ENCODE measurements around the gene ASCC3. TPM values are rescaled to one million over a fixed set of nuclear protein-coding genes. Genes with fewer than 3 reads are reported as not detected.

Gene ASCC3
- total RNA-seq, 4 donors from 2014 or later: 12.0 to 17.7 (median 14.7) TPM

DNA sequence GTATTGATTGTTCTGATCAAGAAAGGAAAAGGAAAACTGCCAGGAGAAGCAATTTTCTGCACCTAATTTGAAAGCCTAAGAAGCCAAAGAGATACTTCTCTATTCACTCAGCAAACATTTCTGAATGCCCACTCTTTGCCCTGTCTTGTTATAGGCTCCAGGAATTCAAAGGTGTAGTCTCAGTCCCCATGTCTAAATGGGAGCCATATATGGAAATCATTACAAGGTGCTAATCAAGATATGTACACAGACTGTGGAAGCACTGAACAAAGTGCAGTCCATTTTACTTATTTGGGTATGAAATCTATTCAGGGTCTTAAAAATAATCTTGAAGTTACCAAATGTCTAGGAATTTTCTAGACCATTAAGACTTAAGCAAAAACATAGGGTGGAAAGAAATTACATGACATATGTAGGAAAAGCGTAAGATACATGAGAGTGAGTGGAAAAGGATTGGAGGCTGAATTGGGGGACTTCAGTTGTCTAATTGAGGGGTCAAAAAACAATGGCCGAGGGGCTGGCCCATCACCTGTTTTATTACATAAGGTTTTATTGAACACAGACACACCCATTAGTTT lies 39.0 kb upstream of the ASCC3 start:
- no peak overlapping the region for H3K27ac ChIP-seq
- in situ Hi-C loops (cut with MboI; ENCODE audit: low sequenced_read_pairs in 4 of 4) (no loop called here), intact Hi-C loops (cut with DNase I; ENCODE audit: low total_unique reads) (no loop called here)
- no peaks in the 10 kb centered on the region for H3K9me3 ChIP-seq
- H3K4me1 ChIP-seq: no peaks in the 10 kb centered on the region
- ATAC-seq (no peak), DNase-seq (no peak)
- TF ChIP-seq POLR2A (IDR thresholded peaks at IDR 0.05) (no peak), CTCF (IDR thresholded peaks at IDR 0.05 in 4 of 5, conservative IDR thresholded peaks at IDR 0.05 in 1 of 5) (no peak)
- no peaks in the 10 kb centered on the region for H3K36me3 ChIP-seq
- no peaks in the 10 kb centered on the region for H3K27me3 ChIP-seq
- H3K4me3 ChIP-seq: no peak overlapping the region

DNA sequence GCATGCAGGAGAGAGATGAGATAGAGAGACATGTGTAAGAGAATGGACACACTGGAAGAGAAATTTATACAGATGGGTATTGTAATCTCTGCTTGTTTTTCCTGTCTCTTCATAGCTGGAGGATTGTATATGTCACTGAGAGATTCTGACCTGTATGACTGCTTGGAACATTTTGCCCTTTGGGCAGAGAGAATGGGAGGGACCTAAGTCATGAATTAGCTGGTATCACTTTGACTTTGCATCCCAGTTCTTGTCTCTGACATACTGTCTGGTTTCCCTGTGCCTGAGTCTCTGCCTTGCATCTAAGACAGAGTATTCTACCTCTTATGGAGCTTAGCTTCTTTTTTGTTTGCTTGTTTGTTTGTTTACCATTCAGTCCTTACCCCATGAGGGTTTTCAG lies 37.0 kb upstream of the ASCC3 start:
- intact Hi-C loops (cut with DNase I; ENCODE audit: low total_unique reads) (no loop called here), in situ Hi-C loops (cut with MboI; ENCODE audit: low sequenced_read_pairs in 4 of 4) (no loop called here)
- TF ChIP-seq POLR2A (IDR thresholded peaks at IDR 0.05) (no peak), CTCF (IDR thresholded peaks at IDR 0.05 in 4 of 5, conservative IDR thresholded peaks at IDR 0.05 in 1 of 5) (no peak)
- no peaks in the 10 kb centered on the region for H3K4me1 ChIP-seq
- H3K4me3 ChIP-seq: no peak overlapping the region
- no peak for DNase-seq
- H3K27ac ChIP-seq: no peak overlapping the region
- no peak for ATAC-seq
- no peaks in the 10 kb centered on the region for H3K27me3 ChIP-seq
- no peaks in the 10 kb centered on the region for H3K36me3 ChIP-seq
- H3K9me3 ChIP-seq: no peaks in the 10 kb centered on the region

DNA sequence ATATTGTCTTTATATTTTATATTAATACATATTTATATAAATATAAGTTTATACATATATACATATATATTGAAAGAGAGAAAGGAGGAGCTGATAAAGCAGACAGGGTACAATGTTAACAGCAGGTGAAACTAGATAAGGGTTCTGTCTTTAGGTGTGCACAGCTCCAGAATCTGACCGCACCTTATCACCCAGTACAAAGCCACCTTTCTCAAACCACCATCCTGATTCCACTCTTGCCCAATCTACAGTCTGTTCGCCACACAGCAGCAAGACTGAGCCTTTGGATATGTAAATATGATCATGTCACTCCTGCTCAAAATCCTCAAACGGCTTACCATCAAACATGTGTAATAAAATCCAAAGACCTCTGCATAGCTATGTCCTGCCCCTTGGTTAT lies 34.7 kb upstream of the ASCC3 start:
- ATAC-seq: no peak

DNA sequence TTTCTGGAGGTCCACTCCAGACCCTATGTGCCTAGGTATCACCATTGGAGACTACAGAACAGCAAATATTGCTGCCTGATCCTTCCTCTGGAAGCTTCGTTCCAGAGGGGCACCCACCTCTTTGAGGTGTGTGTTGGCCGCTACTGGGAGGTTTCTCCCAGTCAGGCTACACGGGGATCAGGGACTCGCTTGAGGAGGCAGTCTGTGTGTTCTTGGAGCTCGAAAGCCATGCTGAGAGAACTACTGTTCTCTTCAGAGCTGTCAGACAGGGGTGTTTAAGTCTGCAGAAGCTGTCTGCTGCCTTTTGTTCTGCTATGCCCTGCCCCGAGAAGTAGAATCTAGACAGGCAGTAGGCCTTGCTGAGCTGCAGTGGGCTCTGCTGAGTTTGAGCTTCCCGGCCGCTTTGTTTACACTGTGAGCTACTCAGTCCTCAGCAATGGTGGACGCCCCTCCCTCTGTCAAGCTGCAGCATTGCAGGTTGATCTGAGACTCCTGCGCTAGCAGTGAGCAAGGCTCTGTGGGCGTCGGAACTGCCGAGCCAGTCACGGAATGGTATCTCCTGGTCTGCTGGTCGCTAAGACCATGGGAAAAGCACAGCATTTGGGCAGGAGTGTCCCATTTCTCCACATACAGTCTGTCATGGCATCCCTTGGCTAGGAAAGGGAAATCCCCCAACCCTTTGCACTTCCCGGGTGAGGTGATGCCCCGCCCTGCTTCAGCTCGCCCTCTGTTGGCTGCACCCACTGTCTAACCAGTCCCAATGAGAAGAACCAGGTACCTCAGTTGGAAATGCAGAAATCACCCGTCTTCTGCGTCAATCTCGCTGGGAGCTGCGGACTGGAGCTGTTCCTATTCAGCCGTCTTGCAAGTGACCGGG lies 32.5 kb upstream of the ASCC3 start:
- TF ChIP-seq POLR2A (IDR thresholded peaks at IDR 0.05) (no peak), CTCF (IDR thresholded peaks at IDR 0.05 in 4 of 5, conservative IDR thresholded peaks at IDR 0.05 in 1 of 5) (no peak)
- in situ Hi-C loops (cut with MboI; ENCODE audit: low sequenced_read_pairs in 4 of 4): no loop called here
- no peaks in the 10 kb centered on the region for H3K36me3 ChIP-seq
- intact Hi-C loops (cut with DNase I; ENCODE audit: low total_unique reads): no loop called here
- no peak for ATAC-seq
- no peaks in the 10 kb centered on the region for H3K27me3 ChIP-seq
- DNase-seq: no peak
- H3K4me3 ChIP-seq: no peak overlapping the region
- H3K9me3 ChIP-seq: no peaks in the 10 kb centered on the region
- no peaks in the 10 kb centered on the region for H3K4me1 ChIP-seq
- H3K27ac ChIP-seq: no peak overlapping the region

More for the DNA sequence above, 34.7 kb upstream of the ASCC3 start:
- DNase-seq: no peak
- Histone ChIP-seq H3K4me1 (no peaks in the 10 kb centered on the region), H3K36me3 (no peaks in the 10 kb centered on the region), H3K27ac (no peak overlapping the region), H3K4me3 (no peak overlapping the region), H3K9me3 (no peaks in the 10 kb centered on the region), H3K27me3 (no peaks in the 10 kb centered on the region)
- TF ChIP-seq CTCF (IDR thresholded peaks at IDR 0.05 in 4 of 5, conservative IDR thresholded peaks at IDR 0.05 in 1 of 5) (no peak), POLR2A (IDR thresholded peaks at IDR 0.05) (no peak)
- intact Hi-C loops (cut with DNase I; ENCODE audit: low total_unique reads): no loop called here
- in situ Hi-C loops (cut with MboI; ENCODE audit: low sequenced_read_pairs in 4 of 4): no loop called here

Measured in gastrocnemius medialis (tissue), 4 donors.